Stimulated activated CD8-positive, alpha-beta memory T cell treated with anti-CD3 and anti-CD28 coated beads, Interleukin-4, amount 100 ng/mL, for 4 hours (primary cell): ENCODE results near the gene HEATR9.

ENCODE experiments used
- DNase-seq, 2 donors: peaks; one replicate each; pipeline ENCODE4 v3.0.0-alpha.2; 2020; ENCODE audit warnings: low read depth in 2 of 2, low spot score in 1 of 2

Gene HEATR9

GRCh38 chr17:35811759-35812158, 56.9 kb downstream of the HEATR9 start:
- DNase-seq = no peak

- DNase-seq = no peak
Observed at GRCh38 chr17:35809855-35810461, 58.7 kb downstream of the HEATR9 start.

- peak; percentile 87 to 93 for DNase-seq
Observed at GRCh38 chr17:35808962-35809854, 59.5 kb downstream of the HEATR9 start, which contains the start of gene TAF15. TAF15 (plus strand) TSS chr17:35809484; CDS start chr17:35809570, 86 bp downstream.

- DNase-seq = no peak
Observed at GRCh38 chr17:35808240-35808961, 60.3 kb downstream of the HEATR9 start.

- no peak for DNase-seq
Observed at GRCh38 chr17:35807371-35808144, 61.1 kb downstream of the HEATR9 start.
